CD4-positive, alpha-beta T cell treated with Interleukin-2 at 100 ng/mL for 4 hours (primary cell): Measurements from ENCODE around the gene OR6K3.
"Not testable (repeated sequence)": the region's sequence is repeated elsewhere in the genome, so short reads cannot be mapped to it uniquely, and the experiment has no call there.

Source experiments
- DNase-seq: peaks from one replicate; pipeline ENCODE4 v3.0.0-alpha.2; 2020; ENCODE audit warnings: low spot score

Gene OR6K3

GRCh38 chr1:158720620-158721019 is at the start of gene OR6K3:
Gene OR6K3, minus strand, starts transcription at chr1:158720720. Its CDS starts 2,605 bp downstream, at chr1:158718115.
- DNase-seq: no peak

- no peak for DNase-seq
These were observed 33.9 kb upstream of the OR6K3 start, which contains the start of gene OR6K6 for GRCh38 chr1:158754420-158754819. Gene OR6K6, plus strand, starts transcription at chr1:158754720. Its CDS starts 168 bp downstream, at chr1:158754888.

GRCh38 chr1:158752155-158752712 is 31.7 kb upstream of the OR6K3 start:
- DNase-seq: no peak

GRCh38 chr1:158735848-158736247 is 15.3 kb upstream of the OR6K3 start:
- no peak for DNase-seq

- DNase-seq: no peak
These were observed 12.0 kb upstream of the OR6K3 start for GRCh38 chr1:158732524-158732923.

- DNase-seq: no peak
These were observed 11.2 kb upstream of the OR6K3 start for GRCh38 chr1:158731707-158732106.

- no peak for DNase-seq
These were observed 9.9 kb upstream of the OR6K3 start for GRCh38 chr1:158730453-158730852.

- no peak for DNase-seq
These were observed 8.1 kb upstream of the OR6K3 start for GRCh38 chr1:158728510-158729225.

GRCh38 chr1:158724442-158724841 is 3.9 kb upstream of the OR6K3 start:
- DNase-seq: no peak

- no peak for DNase-seq
These were observed 856 bp downstream of the OR6K3 start for GRCh38 chr1:158719664-158720063.

GRCh38 chr1:158717344-158717743 is 3.2 kb downstream of the OR6K3 start:
- no peak for DNase-seq

GRCh38 chr1:158716335-158716734 is 4.2 kb downstream of the OR6K3 start:
- no peak for DNase-seq

- no peak for DNase-seq
These were observed 5.8 kb downstream of the OR6K3 start for GRCh38 chr1:158714754-158715153.

GRCh38 chr1:158711098-158711497 is 9.4 kb downstream of the OR6K3 start:
- DNase-seq: no peak

GRCh38 chr1:158706096-158706495 is 14.4 kb downstream of the OR6K3 start:
- DNase-seq: no peak

- no peak for DNase-seq
These were observed 20.0 kb downstream of the OR6K3 start, which contains the start of gene OR6K2 for GRCh38 chr1:158700552-158700951. Gene OR6K2, minus strand, starts transcription at chr1:158700652. Its CDS starts 0 bp downstream, at chr1:158700652.

- DNase-seq: no peak
These were observed 25.9 kb downstream of the OR6K3 start for GRCh38 chr1:158694596-158694995.

GRCh38 chr1:158692356-158692755 is 28.2 kb downstream of the OR6K3 start:
- DNase-seq: no peak

- DNase-seq: no peak
These were observed 28.6 kb downstream of the OR6K3 start for GRCh38 chr1:158691907-158692306.

GRCh38 chr1:158691149-158691548 is 29.4 kb downstream of the OR6K3 start:
- not testable (repeated sequence) for DNase-seq

GRCh38 chr1:158689875-158690274 is 30.6 kb downstream of the OR6K3 start:
- no peak for DNase-seq

GRCh38 chr1:158689110-158689509 is 31.4 kb downstream of the OR6K3 start:
- no peak for DNase-seq

GRCh38 chr1:158688343-158688742 is 32.2 kb downstream of the OR6K3 start:
- DNase-seq: not testable (repeated sequence)

- no peak for DNase-seq
These were observed 33.5 kb downstream of the OR6K3 start for GRCh38 chr1:158687037-158687436.
